CD4-positive, alpha-beta memory T cell (primary cell): Measurements from ENCODE around the gene USP34. TPM values are rescaled to one million over a fixed set of nuclear protein-coding genes. Genes with fewer than 3 reads are reported as not detected.

ENCODE experiments used
- CTCF ChIA-PET: fragments of 350-600 bp; sonication (Branson Sonifier 250); formaldehyde crosslinking; loops from one replicate; lab custom pipeline; 2021; ENCODE audit warnings: inconsistent platforms; ENCODE audit not compliant: partially characterized antibody; lab: Charles Lee
- POLR2A ChIA-PET: fragments of 350-600 bp; sonication (Branson Sonifier 250); formaldehyde crosslinking; loops from one replicate; lab custom pipeline; 2021; ENCODE audit not compliant: partially characterized antibody; lab: Charles Lee
- DNase-seq, 5 donors: peaks; one replicate each; pipeline versions ENCODE4 v3.0.0 to v3.0.0-alpha.2; 2020 to 2022; ENCODE audit warnings: mixed read lengths in 1 of 5
- H3K27ac ChIP-seq: one replicate; pipeline ENCODE4 v1.7.0; 2013; ENCODE audit warnings: low read depth, low read length
- H3K27me3 ChIP-seq: 2 replicates; pipeline ENCODE4 v1.7.0; 2013; ENCODE audit warnings: mild to moderate bottlenecking, low read length, moderate library complexity; ENCODE audit not compliant: insufficient read depth
- H3K36me3 ChIP-seq: 2 replicates; pipeline ENCODE4 v1.7.0; 2013; ENCODE audit warnings: mild to moderate bottlenecking, low read length, moderate library complexity; ENCODE audit not compliant: insufficient read depth
- H3K4me1 ChIP-seq: 2 replicates; pipeline ENCODE4 v1.7.0; 2013; ENCODE audit warnings: mild to moderate bottlenecking, low read length, moderate library complexity; ENCODE audit not compliant: insufficient read depth
- H3K4me3 ChIP-seq, 2 donors: one replicate each; pipeline ENCODE4 v1.7.0; 2013; ENCODE audit warnings: low read length in 2 of 2, mild to moderate bottlenecking in 1 of 2
- H3K9me3 ChIP-seq, 2 donors: one replicate each; pipeline ENCODE4 v1.7.0; 2013; ENCODE audit warnings: low read length in 2 of 2, control low read depth in 1 of 2; ENCODE audit not compliant: control insufficient read depth in 1 of 2
- H3K27ac Mint-ChIP-seq, 7 donors: one replicate each; pipeline ENCODE4 v1.8.0; 2020 to 2021; ENCODE audit warnings: mixed read lengths in 7 of 7, mild to moderate bottlenecking in 6 of 7, inconsistent platforms in 3 of 7, moderate library complexity in 3 of 7
- H3K27me3 Mint-ChIP-seq, 2 donors: one replicate each; pipeline ENCODE4 v1.8.0; 2020 to 2021; ENCODE audit warnings: mixed read lengths in 2 of 2
- H3K36me3 Mint-ChIP-seq, 2 donors: one replicate each; pipeline ENCODE4 v1.8.0; 2020 to 2021; ENCODE audit warnings: mixed read lengths in 2 of 2, inconsistent platforms in 1 of 2, mild to moderate bottlenecking in 1 of 2
- H3K4me1 Mint-ChIP-seq, 4 donors: one replicate each; pipeline ENCODE4 v1.8.0; 2020 to 2021; ENCODE audit warnings: mixed read lengths in 4 of 4, mild to moderate bottlenecking in 1 of 4
- H3K4me3 Mint-ChIP-seq, 8 donors: one replicate each; pipeline ENCODE4 v1.8.0; 2020 to 2021; ENCODE audit warnings: mixed read lengths in 8 of 8, mild to moderate bottlenecking in 7 of 8, moderate library complexity in 6 of 8, inconsistent platforms in 3 of 8
- H3K9me3 Mint-ChIP-seq, 8 donors: one replicate each; pipeline ENCODE4 v1.8.0; 2020 to 2021; ENCODE audit warnings: mixed read lengths in 8 of 8, mild to moderate bottlenecking in 5 of 8, inconsistent platforms in 3 of 8, moderate library complexity in 1 of 8
- intact Hi-C: fragments of 100-400 bp; cut with micrococcal nuclease; formaldehyde crosslinking; loops from one replicate; pipeline ENCODE4 v1.15.1; 2023
- polyA plus RNA-seq, 2 donors: library from polyadenylated mRNA; unstranded; fragments of 300-500 nt; fragmentation: Illumina TruSeq; gene quantifications; one replicate each; pipeline ENCODE4 v1.2.3, GENCODE V29; 2021
- total RNA-seq, 2 experiments: library from RNA; stranded (reverse); gene quantifications; one replicate each; pipeline ENCODE4 v1.2.3, GENCODE V29; 2021

Gene USP34
- total and polyA plus RNA-seq, 4 experiments from 2014 or later = 7.9 to 164 (median 94.9) TPM

DNA sequence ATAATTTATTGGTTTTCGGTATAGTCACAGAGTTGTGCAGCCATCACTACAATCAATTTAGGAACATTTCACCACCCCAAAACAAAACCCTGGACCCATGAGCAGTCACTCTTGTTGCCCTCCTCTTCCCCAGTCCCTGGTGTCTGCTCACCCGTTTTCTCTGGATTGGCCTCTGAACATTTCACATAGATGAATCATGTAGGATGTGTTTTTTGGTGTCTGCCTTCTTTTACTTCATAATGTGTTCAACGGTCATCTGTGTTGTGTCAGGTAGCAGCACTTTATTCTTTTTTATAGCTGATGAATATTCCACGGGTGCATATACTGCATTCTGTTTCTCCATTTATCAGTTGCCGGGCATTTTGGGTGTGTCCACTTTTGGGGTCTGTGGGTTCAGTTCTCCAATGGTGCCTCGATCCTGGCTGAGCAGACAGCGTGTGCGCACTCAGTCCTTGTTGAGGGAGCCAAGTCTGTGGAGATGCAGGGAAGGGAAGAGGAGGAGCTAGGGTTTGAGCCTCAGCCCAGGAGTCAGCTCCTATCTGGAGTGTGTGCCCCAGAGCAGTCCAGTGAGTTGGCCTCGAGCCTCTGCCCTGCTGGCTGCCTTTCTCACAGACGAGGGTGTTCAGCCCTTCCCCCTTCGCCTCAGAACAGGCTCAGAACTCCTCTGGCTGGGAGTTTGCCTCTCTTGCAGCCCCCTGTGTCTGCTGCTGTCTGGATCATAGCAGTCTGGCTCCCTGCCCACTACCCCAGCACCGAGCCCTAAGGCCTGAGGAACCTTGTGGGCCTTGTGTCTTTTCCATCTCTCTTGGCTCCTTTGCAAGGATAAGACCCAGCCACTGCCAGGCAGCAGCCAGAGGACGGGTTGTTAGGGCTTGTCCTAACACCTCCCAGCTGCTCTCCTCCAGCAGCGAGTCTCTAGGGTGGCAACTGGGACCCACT lies 290.9 kb downstream of the USP34 start:
- Mint-ChIP-seq H3K27me3 (no peaks in the 10 kb centered on the region), H3K9me3 (no peaks in the 10 kb centered on the region), H3K4me3 (peak overlapping the region; percentile 55 to 96 (median 91)), H3K4me1 (peaks cover 51 to 79% (median 60%) of the 10 kb centered on the region in 4 donors), H3K36me3 (peaks cover 45 to 68% of the 10 kb centered on the region in 2 donors), H3K27ac (peak overlapping the region; percentile 88 to 98 (median 95))
- DNase-seq = no peak
- ChIA-PET POLR2A (interaction anchor here (4.0 kb wide), 1 partner anchor 163 kb away, joined by 32 read pairs; the partner anchor contains the start of genes PEX13 and PUS10), CTCF (no interaction called here)
- Histone ChIP-seq H3K9me3 (no peaks in the 10 kb centered on the region), H3K4me3 (no peak overlapping the region), H3K36me3 (peaks cover 39% of the 10 kb centered on the region), H3K27me3 (no peaks in the 10 kb centered on the region), H3K27ac (peak overlapping the region; percentile 7), H3K4me1 (peaks cover 62% of the 10 kb centered on the region)
- intact Hi-C loops = loop anchor here (5.0 to 10.0 kb wide), 2 partner anchors 295 to 423 kb away; partner anchors contain the start of genes PAPOLG and REL

DNA sequence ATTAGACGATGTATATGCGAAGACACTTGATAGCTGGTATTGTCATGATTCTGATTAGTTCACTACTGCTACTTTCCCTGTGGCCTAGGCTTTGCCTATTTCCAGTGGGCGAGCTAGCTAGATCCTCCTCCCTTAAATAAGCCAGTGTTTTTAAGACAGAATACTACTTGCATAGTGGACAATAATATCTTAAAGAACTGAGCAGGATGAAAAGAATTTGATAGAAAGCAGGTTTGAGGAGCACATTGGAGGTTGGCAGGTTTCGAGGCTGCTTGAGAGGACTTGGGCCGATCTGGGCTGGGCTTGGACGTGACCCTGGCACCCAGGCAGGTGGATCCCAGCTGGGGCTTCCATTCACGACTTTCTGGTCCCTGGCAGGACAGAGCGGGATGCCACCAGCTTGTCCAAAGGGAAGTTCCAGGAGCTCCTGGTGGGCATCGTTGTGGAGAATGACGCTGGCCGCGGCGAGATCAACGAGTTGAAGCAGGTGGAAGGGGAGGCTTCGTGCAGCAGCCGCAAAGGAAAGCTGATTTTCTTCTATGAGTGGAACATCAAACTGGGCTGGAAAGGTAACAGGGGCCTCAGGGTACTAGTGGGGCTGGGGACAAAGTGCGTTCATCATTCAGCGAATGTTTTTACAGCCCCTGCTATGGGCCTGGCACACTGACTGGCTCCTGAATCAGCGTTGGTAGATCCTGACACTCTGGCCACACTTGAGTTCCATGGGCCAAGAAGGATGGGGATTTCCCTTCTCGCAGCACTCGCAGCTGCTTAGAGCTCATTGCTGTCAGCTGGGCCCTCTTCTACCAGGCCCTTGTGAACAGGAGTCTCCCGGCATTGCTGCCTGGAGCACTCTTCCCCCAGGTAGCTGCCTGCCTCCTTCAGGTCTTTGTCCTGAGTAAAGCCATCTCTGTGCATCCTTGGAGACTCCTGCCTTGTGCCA lies 292.0 kb downstream of the USP34 start:
- DNase-seq = peak in 1 of 5 donors; percentile 50
- Histone ChIP-seq H3K9me3 (no peaks in the 10 kb centered on the region), H3K27ac (peak overlapping the region; percentile 93), H3K27me3 (no peaks in the 10 kb centered on the region), H3K4me1 (peaks cover 58% of the 10 kb centered on the region), H3K36me3 (peaks cover 29% of the 10 kb centered on the region), H3K4me3 (peak overlapping the region in 1 of 2 donors; percentile 53)
- H3K27ac Mint-ChIP-seq = peak overlapping the region; percentile 88 to 98 (median 95)
- H3K4me1 Mint-ChIP-seq = peaks cover 47 to 73% (median 55%) of the 10 kb centered on the region in 4 donors
- peaks cover 38 to 59% of the 10 kb centered on the region in 2 donors for H3K36me3 Mint-ChIP-seq
- ChIA-PET CTCF (interaction anchor here (1.3 to 1.9 kb wide), 3 partner anchors 9 to 162 kb away, joined by 5 to 6 read pairs (median 5); partner anchors contain the start of gene PEX13), POLR2A (interaction anchor here (0.9 to 4.0 kb wide), 12 partner anchors 8 to 359 kb away, joined by 3 to 67 read pairs (median 22); partner anchors contain the start of genes PEX13, PUS10, REL and SANBR)
- H3K27me3 Mint-ChIP-seq = no peaks in the 10 kb centered on the region
- H3K9me3 Mint-ChIP-seq = no peaks in the 10 kb centered on the region
- intact Hi-C loops = loop anchor here (5.0 to 10.0 kb wide), 2 partner anchors 294 to 422 kb away; partner anchors contain the start of genes PAPOLG and REL
- H3K4me3 Mint-ChIP-seq = peak overlapping the region; percentile 87 to 96 (median 93)

DNA sequence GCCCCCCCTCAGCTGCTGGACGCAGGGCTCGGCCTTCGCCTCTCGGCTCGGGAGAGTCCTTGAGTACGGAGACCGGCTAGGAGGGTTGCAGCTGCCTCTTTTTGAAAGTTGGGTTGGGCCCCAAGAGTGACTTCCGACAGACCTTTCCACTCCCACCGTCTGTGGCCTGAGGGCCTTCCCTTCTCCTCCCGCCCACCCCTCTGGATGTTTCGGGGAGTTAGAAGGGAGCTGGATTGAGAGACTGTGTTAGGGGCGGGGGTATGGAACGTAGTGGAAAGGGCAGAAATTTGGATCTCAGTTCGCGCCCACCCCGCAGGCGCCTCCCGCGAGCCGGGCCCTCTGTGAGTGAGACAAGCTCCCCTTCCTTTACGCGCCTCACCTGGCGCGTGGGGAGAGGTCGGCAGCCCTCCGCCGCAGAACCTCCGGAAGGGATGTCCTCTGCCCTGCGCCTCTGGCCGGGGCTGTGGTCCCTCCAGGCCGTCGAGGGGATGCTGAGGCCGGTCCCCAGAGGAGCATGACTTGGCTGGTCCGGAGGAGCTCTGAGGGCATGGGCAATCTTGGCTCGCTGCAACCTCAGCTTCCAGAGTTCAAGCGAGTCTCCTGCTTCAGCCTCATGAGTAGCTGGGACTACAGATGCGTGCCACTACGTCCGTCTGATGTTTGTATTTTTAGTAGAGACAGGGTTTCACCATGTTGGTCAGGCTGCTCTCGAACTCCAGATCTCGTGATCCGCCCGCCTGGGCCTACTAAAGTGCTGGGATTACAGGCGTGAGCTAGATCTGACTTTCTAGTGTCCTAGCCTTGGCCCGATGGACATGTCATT lies 292.9 kb downstream of the USP34 start:
- H3K9me3 Mint-ChIP-seq = no peaks in the 10 kb centered on the region
- intact Hi-C loops = loop anchor here (1.0 to 10.0 kb wide), 9 partner anchors 33 to 677 kb away; partner anchors contain the start of genes FAM161A, PAPOLG, PEX13 and REL

DNA sequence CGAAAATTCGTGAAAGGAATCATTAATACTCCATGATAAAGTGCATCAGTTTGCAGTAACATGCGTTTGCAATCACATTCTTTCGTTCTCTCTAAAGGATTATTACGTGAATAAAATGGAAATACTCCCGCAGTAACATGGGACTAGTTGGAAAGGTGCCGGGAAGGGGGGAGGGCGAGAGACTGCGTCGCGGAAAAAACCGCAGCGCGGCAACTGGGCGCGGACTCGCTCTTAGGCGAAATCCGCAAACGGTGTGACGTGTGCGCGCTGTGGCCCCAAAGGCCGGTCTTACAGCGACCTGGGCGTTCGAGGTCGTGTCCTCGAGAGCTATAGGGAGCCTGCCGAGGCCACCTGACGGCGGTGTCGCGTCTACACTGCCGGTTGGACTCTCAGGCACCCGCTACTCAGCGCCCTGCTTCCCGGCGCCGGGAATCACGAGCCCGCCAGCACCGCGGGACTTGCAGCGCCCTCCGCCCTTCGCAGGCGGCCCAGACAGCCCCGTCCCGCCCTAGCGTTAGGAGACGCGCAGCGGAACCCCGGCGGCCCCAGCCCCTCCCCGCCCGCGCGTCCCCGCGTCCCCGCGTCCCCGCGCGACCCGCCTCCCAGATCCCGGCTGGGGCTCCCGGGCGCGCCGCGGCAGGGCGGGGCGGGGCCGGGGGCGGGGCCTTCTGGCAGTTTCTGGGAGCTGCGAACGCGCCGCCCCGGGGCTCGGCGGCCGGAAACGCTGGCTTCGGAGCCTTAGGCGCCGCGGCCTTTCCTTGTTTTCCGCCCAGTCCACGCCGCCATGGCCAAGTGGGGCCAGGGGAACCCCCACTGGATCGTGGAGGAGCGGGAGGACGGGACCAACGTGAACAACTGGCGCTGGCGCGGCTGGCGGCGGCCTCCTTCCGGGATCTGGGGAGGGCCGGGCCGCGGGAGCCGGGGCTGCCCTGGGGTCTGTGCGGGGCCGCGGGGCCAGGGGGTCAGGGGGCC lies 293.8 kb downstream of the USP34 start:
- peaks cover 47% of the 10 kb centered on the region for H3K4me1 ChIP-seq
- Mint-ChIP-seq H3K27me3 (no peaks in the 10 kb centered on the region), H3K36me3 (peaks cover 23 to 42% of the 10 kb centered on the region in 2 donors), H3K4me1 (peaks cover 39 to 56% (median 45%) of the 10 kb centered on the region in 4 donors), H3K4me3 (peak overlapping the region; percentile 91 to 95 (median 93)), H3K27ac (peak overlapping the region; percentile 88 to 96 (median 94)), H3K9me3 (no peaks in the 10 kb centered on the region)
- POLR2A ChIA-PET = interaction anchor here (0.8 to 4.0 kb wide), 21 partner anchors 8 to 587 kb away, joined by 3 to 67 read pairs (median 6); partner anchors contain the start of genes C2orf74, PEX13, PUS10 and REL
- intact Hi-C loops = loop anchor here (1.0 to 10.0 kb wide), 9 partner anchors 32 to 678 kb away; partner anchors contain the start of genes FAM161A, PAPOLG, PEX13 and REL
- peak overlapping the region; percentile 93 for H3K27ac ChIP-seq
- H3K27me3 ChIP-seq = no peaks in the 10 kb centered on the region
- CTCF ChIA-PET = interaction anchor here (0.7 to 1.9 kb wide), 6 partner anchors 11 to 295 kb away, joined by 3 to 6 read pairs (median 4); partner anchors contain the start of gene PEX13
- DNase-seq = peak; percentile 89 to 94 (median 93)
- no peaks in the 10 kb centered on the region for H3K9me3 ChIP-seq
- H3K36me3 ChIP-seq = peaks cover 14% of the 10 kb centered on the region
- peak overlapping the region; percentile 74 to 100 for H3K4me3 ChIP-seq

More for the DNA sequence above, 292.9 kb downstream of the USP34 start:
- H3K36me3 Mint-ChIP-seq = peaks cover 30 to 49% of the 10 kb centered on the region in 2 donors
- Histone ChIP-seq H3K27ac (peak overlapping the region; percentile 93), H3K4me1 (peaks cover 53% of the 10 kb centered on the region), H3K4me3 (peak overlapping the region; percentile 53 to 66), H3K27me3 (no peaks in the 10 kb centered on the region), H3K36me3 (peaks cover 20% of the 10 kb centered on the region), H3K9me3 (no peaks in the 10 kb centered on the region)
- peaks cover 42 to 64% (median 50%) of the 10 kb centered on the region in 4 donors for H3K4me1 Mint-ChIP-seq
- CTCF ChIA-PET = interaction anchor here (0.7 to 1.9 kb wide), 4 partner anchors 10 to 296 kb away, joined by 3 to 6 read pairs (median 5); partner anchors contain the start of gene PEX13
- peak overlapping the region; percentile 88 to 98 (median 96) for H3K27ac Mint-ChIP-seq
- no peaks in the 10 kb centered on the region for H3K27me3 Mint-ChIP-seq
- POLR2A ChIA-PET = interaction anchor here (0.9 to 4.0 kb wide), 19 partner anchors 7 to 586 kb away, joined by 3 to 67 read pairs (median 8); partner anchors contain the start of genes C2orf74, PEX13, PUS10 and REL
- peak; percentile 45 to 64 (median 51) for DNase-seq
- H3K4me3 Mint-ChIP-seq = peak overlapping the region; percentile 87 to 96 (median 93)

DNA sequence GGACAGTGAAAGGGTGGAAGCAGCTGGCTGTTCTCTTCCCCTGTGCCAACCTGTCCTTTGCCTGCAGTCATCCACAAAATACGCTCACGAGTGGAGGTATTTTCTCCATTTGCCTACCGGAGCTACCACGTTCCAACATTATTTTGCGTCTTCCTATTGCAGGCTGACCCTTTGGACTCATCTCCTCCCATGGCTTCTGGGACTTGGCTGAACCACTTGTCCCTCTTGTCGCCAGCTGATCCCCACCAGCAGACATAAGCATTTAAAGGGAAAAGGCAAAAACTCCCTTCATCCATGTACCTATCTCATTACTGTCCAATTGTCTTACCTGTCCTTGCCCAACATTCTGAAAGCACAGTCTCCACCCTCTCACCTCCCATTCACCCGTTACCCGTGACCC lies 295.9 kb downstream of the USP34 start:
- Histone ChIP-seq H3K27ac (no peak overlapping the region), H3K4me1 (peaks cover 26% of the 10 kb centered on the region), H3K27me3 (no peaks in the 10 kb centered on the region), H3K9me3 (no peaks in the 10 kb centered on the region), H3K4me3 (no peak overlapping the region), H3K36me3 (no peaks in the 10 kb centered on the region)
- H3K27ac Mint-ChIP-seq = peak overlapping the region in 5 of 7 donors; percentile 13 to 88 (median 44)
- no peaks in the 10 kb centered on the region for H3K27me3 Mint-ChIP-seq
- peak overlapping the region in 4 of 8 donors; percentile 35 to 95 (median 85) for H3K4me3 Mint-ChIP-seq
- intact Hi-C loops = loop anchor here (5.0 to 10.0 kb wide), 2 partner anchors 290 to 418 kb away; partner anchors contain the start of genes PAPOLG and REL
- ChIA-PET CTCF (no interaction called here), POLR2A (interaction anchor here (3.2 kb wide), 1 partner anchor 12 kb away, joined by 17 read pairs; the partner anchor contains the start of gene C2orf74)
- peaks cover 25 to 36% (median 27%) of the 10 kb centered on the region in 4 donors for H3K4me1 Mint-ChIP-seq
- H3K36me3 Mint-ChIP-seq = peaks cover 6 to 27% of the 10 kb centered on the region in 2 donors
- DNase-seq = no peak
- no peaks in the 10 kb centered on the region for H3K9me3 Mint-ChIP-seq
